Stimulated activated CD4-positive, alpha-beta T cell treated with anti-CD3 and anti-CD28 coated beads, Interleukin-4, amount 100 ng/mL, for 24 hours (primary cell): ENCODE results near the gene JMJD1C.
A peak's percentile ranks its signal among the peaks of the same experiment; 100 is the strongest.
"Not testable (repeated sequence)": the region's sequence is repeated elsewhere in the genome, so short reads cannot be mapped to it uniquely, and the experiment has no call there.

Experiments used
- DNase-seq: peaks from one replicate; pipeline ENCODE4 v3.0.0-alpha.2; 2020

Gene JMJD1C, protein sequence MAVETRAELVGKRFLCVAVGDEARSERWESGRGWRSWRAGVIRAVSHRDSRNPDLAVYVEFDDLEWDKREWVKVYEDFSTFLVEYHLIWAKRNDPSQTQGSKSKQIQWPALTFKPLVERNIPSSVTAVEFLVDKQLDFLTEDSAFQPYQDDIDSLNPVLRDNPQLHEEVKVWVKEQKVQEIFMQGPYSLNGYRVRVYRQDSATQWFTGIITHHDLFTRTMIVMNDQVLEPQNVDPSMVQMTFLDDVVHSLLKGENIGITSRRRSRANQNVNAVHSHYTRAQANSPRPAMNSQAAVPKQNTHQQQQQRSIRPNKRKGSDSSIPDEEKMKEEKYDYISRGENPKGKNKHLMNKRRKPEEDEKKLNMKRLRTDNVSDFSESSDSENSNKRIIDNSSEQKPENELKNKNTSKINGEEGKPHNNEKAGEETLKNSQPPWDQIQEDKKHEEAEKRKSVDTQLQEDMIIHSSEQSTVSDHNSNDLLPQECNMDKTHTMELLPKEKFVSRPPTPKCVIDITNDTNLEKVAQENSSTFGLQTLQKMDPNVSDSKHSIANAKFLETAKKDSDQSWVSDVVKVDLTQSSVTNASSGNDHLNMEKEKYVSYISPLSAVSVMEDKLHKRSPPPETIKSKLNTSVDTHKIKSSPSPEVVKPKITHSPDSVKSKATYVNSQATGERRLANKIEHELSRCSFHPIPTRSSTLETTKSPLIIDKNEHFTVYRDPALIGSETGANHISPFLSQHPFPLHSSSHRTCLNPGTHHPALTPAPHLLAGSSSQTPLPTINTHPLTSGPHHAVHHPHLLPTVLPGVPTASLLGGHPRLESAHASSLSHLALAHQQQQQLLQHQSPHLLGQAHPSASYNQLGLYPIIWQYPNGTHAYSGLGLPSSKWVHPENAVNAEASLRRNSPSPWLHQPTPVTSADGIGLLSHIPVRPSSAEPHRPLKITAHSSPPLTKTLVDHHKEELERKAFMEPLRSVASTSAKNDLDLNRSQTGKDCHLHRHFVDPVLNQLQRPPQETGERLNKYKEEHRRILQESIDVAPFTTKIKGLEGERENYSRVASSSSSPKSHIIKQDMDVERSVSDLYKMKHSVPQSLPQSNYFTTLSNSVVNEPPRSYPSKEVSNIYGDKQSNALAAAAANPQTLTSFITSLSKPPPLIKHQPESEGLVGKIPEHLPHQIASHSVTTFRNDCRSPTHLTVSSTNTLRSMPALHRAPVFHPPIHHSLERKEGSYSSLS (N-terminal part only)

DNA sequence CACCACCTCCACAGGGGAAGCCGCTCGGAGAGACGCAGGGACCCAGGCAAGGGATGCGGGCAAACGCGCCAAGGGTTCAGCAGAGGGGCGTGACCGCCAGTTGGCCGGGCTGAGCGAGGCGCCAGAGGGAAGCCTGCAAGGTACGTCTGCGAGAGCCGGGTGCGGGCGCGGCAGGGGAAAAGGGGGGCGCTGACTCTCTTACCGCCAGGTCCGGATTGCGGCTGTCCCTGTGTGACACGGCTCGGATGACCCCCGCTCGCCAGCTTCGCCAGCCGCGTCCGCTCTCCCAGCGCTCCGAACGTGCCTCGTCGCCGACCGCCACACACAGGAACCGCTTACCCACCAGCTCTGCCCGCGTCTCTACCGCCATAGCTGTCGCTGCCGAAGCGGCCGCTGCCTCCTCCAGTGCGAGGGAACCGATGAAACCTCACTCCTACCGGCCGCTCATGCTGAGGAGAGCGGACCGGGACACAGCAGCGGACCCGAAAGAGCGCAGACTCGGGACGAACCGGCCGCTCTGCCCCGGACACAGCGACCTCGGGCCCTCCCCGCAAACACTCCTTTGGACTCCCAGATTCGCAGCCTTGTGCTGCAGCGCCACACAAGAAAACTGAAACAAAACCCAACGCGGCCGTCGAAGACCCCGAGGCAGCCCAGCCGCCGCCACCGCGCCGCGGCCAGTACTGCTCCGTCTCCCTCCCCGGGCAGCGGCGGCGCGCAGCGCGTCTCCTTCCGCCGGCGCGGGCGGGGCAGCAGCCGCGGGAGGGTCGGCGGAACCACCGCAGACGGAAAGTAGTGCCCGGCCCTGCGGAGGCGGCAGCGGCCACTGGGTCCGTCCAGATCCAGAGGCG is at the start of gene JMJD1C:
TSS of gene JMJD1C (minus strand) at position 685 of the 851 bp plus-strand sequence. CDS start at position 370, 315 bp downstream.
- DNase-seq = peak; percentile 52

DNA sequence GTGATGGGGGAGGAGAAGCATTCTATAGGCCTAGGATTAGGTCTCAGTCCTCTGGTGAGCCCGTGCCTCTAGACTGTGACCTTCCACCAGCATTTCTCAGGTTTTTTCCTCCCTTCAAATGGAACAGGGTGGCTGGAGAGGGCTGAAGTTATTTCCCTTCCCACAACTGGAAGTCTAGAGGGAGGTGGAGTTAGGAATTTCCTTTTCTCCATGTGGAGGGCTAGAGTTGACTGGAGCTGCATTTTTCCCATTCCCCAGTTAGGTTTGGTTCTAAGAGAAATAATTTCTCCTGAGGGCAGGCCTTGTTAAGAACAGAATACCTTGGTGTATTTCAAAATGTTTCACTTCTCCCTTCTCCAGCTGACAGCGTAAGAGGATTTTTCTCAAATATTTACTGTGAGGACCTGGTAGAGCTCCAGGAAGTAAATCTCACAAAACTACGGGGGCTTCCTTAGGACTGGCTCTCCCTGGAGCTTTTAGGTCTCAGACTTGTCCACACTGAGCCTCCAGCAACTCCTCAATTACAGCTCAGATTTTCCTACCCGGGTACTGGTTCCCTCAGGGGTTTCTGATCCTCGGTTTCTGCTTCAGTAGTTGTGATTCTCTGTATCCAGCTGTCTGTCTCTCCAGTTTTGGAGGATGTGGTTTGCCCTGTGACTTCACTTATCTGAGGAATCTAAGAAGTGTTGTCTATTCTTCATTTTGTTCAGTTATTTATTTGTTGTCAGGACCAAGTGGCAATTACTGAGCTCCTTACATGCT is 49.4 kb upstream of the JMJD1C start:
- DNase-seq = peak; percentile 17

DNA sequence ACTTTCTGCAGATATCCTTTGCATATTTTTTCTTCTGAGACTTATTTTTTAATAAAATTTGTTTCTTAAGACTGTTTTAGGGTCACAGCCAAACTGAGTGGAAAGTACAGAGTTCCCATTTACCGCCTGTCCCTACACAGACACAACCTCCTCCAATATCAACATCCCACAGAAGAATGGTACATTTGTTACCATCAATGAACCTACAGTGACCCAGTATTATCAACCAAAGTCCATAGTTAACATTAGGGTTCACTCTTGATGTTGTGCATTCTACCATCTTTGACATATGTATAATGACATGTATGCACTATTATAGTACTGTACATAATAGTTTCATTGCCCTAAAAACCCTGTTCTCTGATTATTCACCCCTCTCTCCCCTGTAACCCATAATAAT is 40.8 kb upstream of the JMJD1C start:
- DNase-seq = no peak

DNA sequence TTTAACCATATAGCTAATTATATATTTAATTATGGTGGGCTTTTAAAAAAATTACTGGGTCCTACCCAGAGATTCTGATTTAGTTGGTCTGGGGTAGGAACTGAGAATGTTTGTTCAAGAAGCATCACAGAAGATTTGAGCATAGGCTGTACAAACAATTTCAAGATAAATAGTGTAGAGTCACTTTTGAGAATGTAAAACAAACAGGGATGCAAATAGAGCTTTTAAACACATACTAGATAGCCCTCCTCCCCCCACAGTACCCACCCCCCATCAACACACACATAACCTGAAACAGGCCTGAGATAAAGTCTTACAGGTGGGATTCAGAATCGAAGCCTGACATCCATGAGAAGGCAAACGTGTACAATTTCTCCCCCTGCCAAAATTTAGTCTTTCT is 39.8 kb upstream of the JMJD1C start:
- DNase-seq = no peak

DNA sequence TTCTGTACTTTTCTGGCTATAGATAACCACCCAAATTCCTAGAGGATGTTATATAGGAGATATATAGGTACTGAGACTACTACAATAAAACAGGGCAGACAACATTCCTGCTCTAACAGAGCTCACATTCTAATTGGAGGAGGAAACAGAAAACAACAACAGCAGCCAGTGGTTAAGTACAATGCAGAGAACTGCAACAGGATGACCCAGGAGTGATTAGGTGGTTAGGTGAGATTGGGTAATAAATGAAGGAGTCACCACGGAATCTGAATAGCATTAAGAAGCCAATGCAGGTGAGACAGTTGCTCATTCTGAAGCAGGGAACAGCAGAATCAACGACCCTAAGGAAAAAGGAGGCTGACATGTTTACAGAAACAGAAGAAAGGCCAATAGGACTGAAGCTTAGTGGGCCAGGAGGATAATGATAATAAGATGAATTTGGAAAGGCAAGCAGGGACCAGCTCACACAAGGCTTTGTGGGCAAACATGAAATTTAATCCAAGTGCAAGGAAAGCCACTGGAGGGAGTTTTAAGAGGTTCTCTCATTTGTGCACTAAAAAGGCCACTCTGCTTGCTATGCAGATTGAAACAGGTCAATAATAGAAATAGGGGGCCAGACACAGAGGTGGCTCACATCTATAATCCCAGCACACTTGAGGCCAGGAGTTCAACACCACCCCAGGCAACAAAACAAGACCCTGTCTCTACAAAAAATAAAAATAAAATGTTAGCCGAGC is 38.5 kb upstream of the JMJD1C start:
- DNase-seq = no peak

DNA sequence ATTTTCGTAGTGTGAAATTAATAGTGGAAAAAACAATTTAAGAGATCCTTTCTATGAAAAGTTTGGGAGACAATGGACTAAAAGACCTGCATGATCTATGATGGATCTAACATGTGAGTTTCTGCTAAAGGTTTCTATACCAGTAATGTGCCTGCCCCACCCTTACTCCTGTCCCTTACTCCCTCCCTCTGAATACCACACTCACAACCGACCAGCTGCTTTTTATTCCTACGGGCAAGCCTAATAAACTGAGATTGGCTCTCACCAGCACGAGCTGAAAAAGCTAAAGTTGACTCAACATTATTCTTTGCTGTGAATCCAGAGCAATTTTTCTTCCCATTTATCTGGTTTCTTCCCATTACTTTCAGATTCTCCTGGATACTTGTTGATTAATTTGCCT is 37.6 kb upstream of the JMJD1C start:
- DNase-seq = no peak

- no peak for DNase-seq
Measured at GRCh38 chr10:63502832-63503231, 37.1 kb upstream of the JMJD1C start.

- no peak for DNase-seq
Measured at GRCh38 chr10:63501954-63502353, 36.2 kb upstream of the JMJD1C start.

- DNase-seq = not testable (repeated sequence)
Measured at GRCh38 chr10:63500551-63500950, 34.8 kb upstream of the JMJD1C start.

DNA sequence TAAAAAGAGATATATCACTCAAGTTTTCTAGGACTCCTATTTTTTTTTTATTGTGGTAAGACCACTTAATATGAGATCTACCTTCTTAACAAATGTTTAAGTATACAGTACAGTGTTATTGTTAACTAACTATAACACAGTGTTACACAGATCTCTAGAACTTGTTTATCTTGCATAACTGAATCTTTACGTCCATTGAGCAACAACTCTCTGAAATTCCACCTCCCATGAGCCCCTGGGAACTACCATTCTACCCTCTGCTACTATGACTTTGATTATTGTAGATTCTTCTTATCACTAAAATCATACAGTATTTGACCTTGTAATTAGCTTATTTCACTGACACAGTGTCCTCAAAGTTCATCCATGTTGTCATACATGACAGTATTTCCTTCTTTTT is 32.9 kb upstream of the JMJD1C start:
- DNase-seq = no peak

DNA sequence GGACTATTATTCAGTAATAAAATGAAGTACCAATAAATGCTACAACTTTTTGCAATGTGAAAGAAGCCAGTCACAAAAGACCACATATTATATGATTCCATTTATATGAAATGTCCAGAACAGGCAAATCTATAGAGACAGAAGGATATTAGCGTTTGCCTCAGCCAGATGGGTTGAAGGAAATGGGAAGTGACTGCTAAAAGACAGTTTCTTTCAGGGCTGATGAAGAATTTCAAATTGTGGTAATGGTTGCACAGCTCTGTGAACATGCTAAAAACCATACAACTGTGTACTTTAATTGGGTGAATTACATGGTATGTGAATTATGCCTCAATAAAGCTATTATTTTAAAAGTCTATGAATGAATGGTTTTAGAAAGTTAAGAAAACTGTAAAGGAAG is 31.5 kb upstream of the JMJD1C start:
- no peak for DNase-seq

DNA sequence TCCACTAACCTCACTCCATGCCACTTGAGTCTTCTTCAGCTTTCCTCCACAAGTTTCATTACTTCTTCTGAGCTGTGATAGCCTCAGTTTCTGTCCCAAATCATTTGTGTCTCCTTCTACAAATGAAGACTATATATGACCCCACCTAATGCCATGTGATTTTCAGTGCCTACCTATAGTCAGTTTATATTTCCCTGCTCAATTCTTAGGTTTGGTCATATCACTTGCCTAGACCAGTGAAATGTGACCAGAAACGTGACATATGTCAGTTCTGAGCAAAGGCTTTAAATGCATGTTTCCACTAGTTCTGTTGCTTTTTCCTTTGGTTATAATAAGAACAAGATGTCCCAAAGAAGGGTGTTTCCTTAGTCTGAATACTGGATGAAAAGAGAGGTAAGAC is 30.8 kb upstream of the JMJD1C start:
- no peak for DNase-seq

- no peak for DNase-seq
Measured at GRCh38 chr10:63494951-63495350, 29.2 kb upstream of the JMJD1C start.

DNA sequence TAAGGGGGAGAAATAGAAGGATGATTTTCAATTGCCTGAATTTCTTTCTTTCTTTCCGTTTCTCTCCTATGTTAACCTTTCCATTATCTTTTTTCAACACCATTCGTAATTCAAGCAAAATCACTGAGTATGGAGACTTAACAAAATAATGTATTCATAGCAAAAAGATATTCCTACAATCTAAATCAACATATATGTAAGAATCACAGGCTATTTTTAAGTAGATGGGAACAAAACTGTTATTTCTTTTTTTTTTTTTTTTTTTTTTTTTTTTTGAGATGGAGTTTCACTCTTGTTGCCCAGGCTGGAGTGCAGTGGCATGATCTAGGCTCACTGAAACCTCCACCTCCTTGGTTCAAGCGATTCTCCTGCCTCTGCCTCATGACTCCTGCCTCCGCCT is 27.2 kb upstream of the JMJD1C start:
- no peak for DNase-seq

DNA sequence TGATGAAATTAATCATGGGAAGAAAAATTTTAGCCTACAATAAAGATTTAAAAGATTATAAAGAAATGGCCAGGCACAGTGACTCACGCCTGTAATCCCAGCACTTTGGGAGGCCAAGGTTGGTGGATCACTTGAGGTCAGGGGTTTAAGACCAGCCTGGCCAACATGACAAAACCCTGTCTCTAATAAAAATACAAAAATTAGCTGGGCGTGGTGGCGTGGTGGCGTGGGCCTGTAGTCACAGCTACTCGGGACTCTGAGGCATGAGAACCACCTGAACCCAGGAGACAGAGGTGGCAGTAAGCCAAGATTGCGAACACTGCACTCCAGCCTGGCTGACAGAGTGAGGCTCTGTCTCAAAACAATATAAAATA is 26.5 kb upstream of the JMJD1C start:
- DNase-seq = not testable (repeated sequence)

GRCh38 chr10:63491588-63492316 is 26.0 kb upstream of the JMJD1C start:
- DNase-seq = no peak

GRCh38 chr10:63489838-63490237 is 24.1 kb upstream of the JMJD1C start:
- DNase-seq = no peak

- DNase-seq = no peak
Measured at GRCh38 chr10:63487990-63488389, 22.2 kb upstream of the JMJD1C start.

DNA sequence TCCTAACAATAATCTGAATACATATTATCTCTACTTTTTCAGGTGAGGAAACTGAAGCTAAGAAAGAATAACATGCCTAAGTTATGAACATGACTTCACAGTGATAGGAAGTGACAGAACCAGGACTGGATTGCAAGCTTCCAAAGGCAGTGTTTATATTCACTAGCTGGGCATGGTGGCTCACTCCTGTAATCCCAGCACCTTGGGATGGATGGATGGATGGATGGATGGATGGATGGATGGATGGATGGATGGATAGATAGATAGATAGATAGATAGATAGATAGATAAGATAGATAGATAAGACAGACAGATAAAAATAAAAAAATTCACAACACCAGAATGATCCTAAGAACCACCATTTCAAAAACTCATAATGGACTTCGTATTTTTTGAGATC is 18.2 kb upstream of the JMJD1C start:
- DNase-seq = no peak

- DNase-seq = no peak
Measured at GRCh38 chr10:63481815-63482421, 16.1 kb upstream of the JMJD1C start.
